ENCODE data around the gene GCSH.

Gene GCSH

DNA sequence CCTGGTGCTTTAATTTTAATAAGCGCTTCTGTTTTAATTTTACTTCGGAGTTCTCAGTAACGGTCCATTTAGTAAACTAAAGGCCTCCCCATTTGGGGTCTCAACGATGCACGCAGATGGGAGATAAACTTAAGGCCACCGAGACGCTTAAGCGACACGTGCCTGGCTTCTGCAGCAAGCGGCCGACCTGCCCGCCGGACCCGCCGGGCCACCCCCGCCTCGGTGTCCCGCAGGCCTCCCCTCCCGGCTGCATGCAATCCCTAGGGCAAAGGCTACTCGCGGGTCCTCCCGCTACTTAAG, 592 bp downstream of the GCSH start:
- Histone ChIP-seq H3K27me3 (ENCODE audit: control insufficient read depth, low read length) (no peaks in the 10 kb centered on the region), H3K4me3 (ENCODE audit: low read length) (peak overlapping the region; percentile 80), H3F3A (ENCODE audit: control insufficient read depth, insufficient read depth) (no peaks in the 10 kb centered on the region), H3K9me2 (replicated peaks; ENCODE audit: control insufficient read depth, low read length) (no peaks in the 10 kb centered on the region), H3K4me1 (ENCODE audit: control insufficient read depth, low read length) (peaks cover 25% of the 10 kb centered on the region), H3K9me3 (ENCODE audit: control insufficient read depth, insufficient read depth, low read length) (no peaks in the 10 kb centered on the region), H3K27ac (ENCODE audit: low read depth, low read length) (no peak overlapping the region), H3K36me3 (ENCODE audit: control insufficient read depth, low read length) (peaks cover 16% of the 10 kb centered on the region), H4K20me1 (ENCODE audit: control insufficient read depth, insufficient read depth, low read depth, low read length) (no peaks in the 10 kb centered on the region; the same call in 1 of the 2 replicates), H3K4me2 (ENCODE audit: low read length) (peak overlapping the region; percentile 62), H3K79me2 (ENCODE audit: control insufficient read depth, low read length) (peaks cover 51% of the 10 kb centered on the region)
- TF ChIP-seq, protein P1, sequence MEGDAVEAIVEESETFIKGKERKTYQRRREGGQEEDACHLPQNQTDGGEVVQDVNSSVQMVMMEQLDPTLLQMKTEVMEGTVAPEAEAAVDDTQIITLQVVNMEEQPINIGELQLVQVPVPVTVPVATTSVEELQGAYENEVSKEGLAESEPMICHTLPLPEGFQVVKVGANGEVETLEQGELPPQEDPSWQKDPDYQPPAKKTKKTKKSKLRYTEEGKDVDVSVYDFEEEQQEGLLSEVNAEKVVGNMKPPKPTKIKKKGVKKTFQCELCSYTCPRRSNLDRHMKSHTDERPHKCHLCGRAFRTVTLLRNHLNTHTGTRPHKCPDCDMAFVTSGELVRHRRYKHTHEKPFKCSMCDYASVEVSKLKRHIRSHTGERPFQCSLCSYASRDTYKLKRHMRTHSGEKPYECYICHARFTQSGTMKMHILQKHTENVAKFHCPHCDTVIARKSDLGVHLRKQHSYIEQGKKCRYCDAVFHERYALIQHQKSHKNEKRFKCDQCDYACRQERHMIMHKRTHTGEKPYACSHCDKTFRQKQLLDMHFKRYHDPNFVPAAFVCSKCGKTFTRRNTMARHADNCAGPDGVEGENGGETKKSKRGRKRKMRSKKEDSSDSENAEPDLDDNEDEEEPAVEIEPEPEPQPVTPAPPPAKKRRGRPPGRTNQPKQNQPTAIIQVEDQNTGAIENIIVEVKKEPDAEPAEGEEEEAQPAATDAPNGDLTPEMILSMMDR (IDR thresholded peaks at IDR 0.05; ENCODE audit: low read depth, low read length, poor library complexity, severe bottlenecking), result no peak
- TF ChIP-seq EZH2phosphoT487 (IDR thresholded peaks at IDR 0.05; ENCODE audit: borderline replicate concordance, low read length), result no peak

DNA sequence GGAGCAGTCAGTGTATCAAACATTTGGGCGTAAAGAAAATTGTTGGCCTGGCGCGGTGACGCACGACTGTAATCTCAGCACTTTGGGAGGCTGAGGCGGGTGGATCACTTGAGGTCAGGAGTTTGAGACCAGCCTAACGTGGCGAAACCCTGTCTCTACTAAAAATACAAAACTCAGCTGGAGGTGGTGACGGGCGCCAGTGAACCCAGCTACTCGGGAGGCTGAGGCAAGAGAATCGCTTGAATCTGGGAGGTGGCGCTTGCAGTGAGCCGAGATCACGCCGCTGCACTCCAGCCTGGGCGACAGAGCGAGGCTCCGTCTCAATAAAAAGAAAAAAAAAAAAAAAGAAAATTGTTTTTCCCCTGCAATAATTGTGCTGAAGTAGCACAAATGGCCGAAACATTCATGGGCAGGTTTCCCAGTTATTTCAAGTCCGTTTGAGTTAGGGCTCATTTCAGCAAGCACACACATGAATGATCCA, 1.4 kb downstream of the GCSH start:
- Histone ChIP-seq H4K20me1 (ENCODE audit: control insufficient read depth, insufficient read depth, low read depth, low read length) (no peaks in the 10 kb centered on the region; the same call in 1 of the 2 replicates), H3K9me3 (ENCODE audit: control insufficient read depth, insufficient read depth, low read length) (no peaks in the 10 kb centered on the region), H3K4me1 (ENCODE audit: control insufficient read depth, low read length) (peaks cover 25% of the 10 kb centered on the region), H3K9me2 (replicated peaks; ENCODE audit: control insufficient read depth, low read length) (no peaks in the 10 kb centered on the region), H3K4me2 (ENCODE audit: low read length) (peak overlapping the region; percentile 62), H3K79me2 (ENCODE audit: control insufficient read depth, low read length) (peaks cover 57% of the 10 kb centered on the region), H3K4me3 (ENCODE audit: low read length) (peak overlapping the region; percentile 80), H3K27ac (ENCODE audit: low read depth, low read length) (no peak overlapping the region), H3F3A (ENCODE audit: control insufficient read depth, insufficient read depth) (no peaks in the 10 kb centered on the region), H3K27me3 (ENCODE audit: control insufficient read depth, low read length) (no peaks in the 10 kb centered on the region), H3K36me3 (ENCODE audit: control insufficient read depth, low read length) (peaks cover 21% of the 10 kb centered on the region)
- TF ChIP-seq, protein P1 (IDR thresholded peaks at IDR 0.05; ENCODE audit: low read depth, low read length, poor library complexity, severe bottlenecking), result no peak
- TF ChIP-seq EZH2phosphoT487 (IDR thresholded peaks at IDR 0.05; ENCODE audit: borderline replicate concordance, low read length), result no peak

DNA sequence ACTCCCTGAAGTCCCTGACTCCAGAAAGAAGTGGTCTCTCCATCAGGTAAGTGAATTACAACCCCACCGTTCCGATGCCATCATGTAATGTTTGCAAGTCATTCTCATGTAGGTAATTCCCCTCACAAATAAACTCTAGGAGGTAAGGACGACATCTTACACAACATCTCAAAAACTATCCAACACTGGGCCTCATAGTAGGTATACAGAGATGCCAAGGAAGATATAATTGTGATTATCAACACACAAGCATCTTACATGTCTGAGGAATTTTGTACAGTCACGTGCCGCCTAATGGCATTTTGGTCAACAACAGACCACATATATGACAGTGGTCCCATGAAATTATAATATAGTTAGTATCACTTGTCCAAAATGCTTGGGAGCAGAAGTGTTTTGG, 7.4 kb downstream of the GCSH start:
- Histone ChIP-seq H3K4me2 (ENCODE audit: low read length) (no peak overlapping the region), H3K79me2 (ENCODE audit: control insufficient read depth, low read length) (peaks cover 47% of the 10 kb centered on the region), H3F3A (ENCODE audit: control insufficient read depth, insufficient read depth) (no peaks in the 10 kb centered on the region), H3K4me3 (ENCODE audit: low read length) (no peak overlapping the region), H4K20me1 (ENCODE audit: control insufficient read depth, insufficient read depth, low read depth, low read length) (no peaks in the 10 kb centered on the region; the same call in 1 of the 2 replicates), H3K4me1 (ENCODE audit: control insufficient read depth, low read length) (peaks cover 5% of the 10 kb centered on the region), H3K9me2 (replicated peaks; ENCODE audit: control insufficient read depth, low read length) (no peaks in the 10 kb centered on the region), H3K27ac (ENCODE audit: low read depth, low read length) (no peak overlapping the region), H3K9me3 (ENCODE audit: control insufficient read depth, insufficient read depth, low read length) (no peaks in the 10 kb centered on the region), H3K36me3 (ENCODE audit: control insufficient read depth, low read length) (peaks cover 30% of the 10 kb centered on the region), H3K27me3 (ENCODE audit: control insufficient read depth, low read length) (no peaks in the 10 kb centered on the region)
- TF ChIP-seq EZH2phosphoT487 (IDR thresholded peaks at IDR 0.05; ENCODE audit: borderline replicate concordance, low read length), result no peak

DNA sequence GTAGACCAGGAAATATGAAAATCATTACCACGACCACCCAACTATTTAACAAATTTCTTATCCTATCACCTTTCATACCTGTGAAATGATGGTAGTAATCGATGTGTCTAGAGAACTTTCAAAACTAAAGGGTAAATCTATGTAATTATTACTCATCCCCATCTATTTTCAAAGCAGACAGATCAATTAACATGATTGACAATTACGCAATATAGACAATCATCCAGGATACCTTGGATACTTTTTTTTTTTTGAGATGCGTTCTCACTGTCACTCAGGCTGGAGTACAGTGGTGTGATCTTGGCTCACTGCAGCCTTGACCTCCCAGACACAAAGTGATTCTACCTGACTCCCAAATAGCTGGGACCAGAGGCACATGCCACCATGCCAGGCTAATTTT, 15.2 kb downstream of the GCSH start:
- no peaks in the 10 kb centered on the region for H3K9me3 ChIP-seq (ENCODE audit: control insufficient read depth, insufficient read depth, low read length)
- TF ChIP-seq, protein P1 (IDR thresholded peaks at IDR 0.05; ENCODE audit: low read depth, low read length, poor library complexity, severe bottlenecking), result no peak
- no peak for TF ChIP-seq EZH2phosphoT487 (IDR thresholded peaks at IDR 0.05; ENCODE audit: borderline replicate concordance, low read length)
- H3K4me1 ChIP-seq (ENCODE audit: control insufficient read depth, low read length), result peaks cover 13% of the 10 kb centered on the region
- peaks cover 12% of the 10 kb centered on the region for H3K36me3 ChIP-seq (ENCODE audit: control insufficient read depth, low read length)
- no peak overlapping the region for H3K4me3 ChIP-seq (ENCODE audit: low read length)
- H3K27me3 ChIP-seq (ENCODE audit: control insufficient read depth, low read length), result no peaks in the 10 kb centered on the region
- no peaks in the 10 kb centered on the region for H3K79me2 ChIP-seq (ENCODE audit: control insufficient read depth, low read length)
- H3K9me2 ChIP-seq (replicated peaks; ENCODE audit: control insufficient read depth, low read length), result no peaks in the 10 kb centered on the region
- no peaks in the 10 kb centered on the region for H4K20me1 ChIP-seq (ENCODE audit: control insufficient read depth, insufficient read depth, low read depth, low read length)
- H3K27ac ChIP-seq (ENCODE audit: low read depth, low read length), result no peak overlapping the region
- H3K4me2 ChIP-seq (ENCODE audit: low read length), result no peak overlapping the region
- H3F3A ChIP-seq (ENCODE audit: control insufficient read depth, insufficient read depth), result 0 out of 2 replicates have a peak, but pooled peaks cover 3% of the 10 kb centered on the region

Measured in DOHH2 (cell line).